Embryonic facial prominence (tissue), 1 donor: ENCODE measurements around the gene HARBI1.
A peak's percentile ranks its signal among the peaks of the same experiment; 100 is the strongest.
"Not testable (repeated sequence)": the region's sequence is repeated elsewhere in the genome, so short reads cannot be mapped to it uniquely, and the experiment has no call there.

Experiments
- DNase-seq: peaks from one replicate; pipeline ENCODE4 v3.0.0-alpha.2; 2016; ENCODE audit errors: extremely low spot score

Gene HARBI1

DNA sequence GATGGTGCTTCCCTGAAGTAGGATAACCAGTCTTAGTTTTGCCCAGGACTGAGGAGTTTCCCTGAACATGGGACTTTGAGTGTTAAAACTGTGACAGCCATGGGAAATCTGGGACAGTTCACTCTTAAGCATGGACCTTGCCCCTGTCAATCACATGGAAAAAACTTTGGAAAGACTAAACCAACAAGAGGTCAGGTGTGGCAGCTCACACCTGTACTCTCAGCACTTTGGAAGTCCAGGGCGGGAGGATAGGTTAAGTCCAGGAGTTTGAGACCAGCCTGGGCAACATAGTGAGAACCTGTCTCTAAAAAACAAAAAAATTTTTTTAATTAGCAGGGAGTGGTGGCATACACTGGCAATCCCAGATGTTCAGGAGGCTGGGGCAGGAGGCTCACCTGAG, 19.9 kb downstream of the HARBI1 start:
- no peak for DNase-seq

DNA sequence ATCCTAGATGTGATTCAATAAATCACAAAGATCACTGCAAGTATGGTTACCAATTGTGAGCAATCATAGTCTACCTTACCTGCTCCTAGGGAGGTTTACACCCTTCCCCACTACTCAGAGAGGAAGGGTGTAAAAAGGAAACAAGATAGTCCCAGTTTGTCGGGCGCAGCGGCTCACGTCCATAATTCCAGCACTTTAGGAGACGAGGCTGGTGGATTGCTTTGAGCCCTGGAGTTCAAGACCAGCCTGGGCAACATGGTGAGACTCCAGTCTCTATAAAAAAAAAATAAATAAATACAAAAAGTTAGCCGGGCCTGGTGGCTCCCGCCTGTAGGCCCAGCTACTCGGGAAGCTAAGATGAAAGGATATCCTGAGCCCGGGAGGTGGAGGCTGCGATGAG, 22.2 kb downstream of the HARBI1 start:
- no peak for DNase-seq

DNA sequence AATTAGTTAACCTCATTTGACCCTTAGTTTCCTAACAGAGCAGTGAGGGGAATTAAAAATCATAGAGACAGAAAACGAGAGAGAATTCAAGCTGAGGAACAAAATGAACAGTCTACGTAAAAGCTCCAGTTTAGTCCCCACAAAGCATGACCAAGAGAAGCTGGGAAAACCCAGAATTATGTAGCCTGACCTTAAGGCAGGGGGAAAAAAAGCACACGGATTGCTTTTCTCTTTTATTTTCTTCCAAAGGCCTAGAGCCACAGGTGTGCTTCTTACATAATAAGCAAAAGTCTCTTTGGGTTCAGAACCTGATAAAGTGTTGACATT, 22.7 kb downstream of the HARBI1 start:
- DNase-seq = no peak

DNA sequence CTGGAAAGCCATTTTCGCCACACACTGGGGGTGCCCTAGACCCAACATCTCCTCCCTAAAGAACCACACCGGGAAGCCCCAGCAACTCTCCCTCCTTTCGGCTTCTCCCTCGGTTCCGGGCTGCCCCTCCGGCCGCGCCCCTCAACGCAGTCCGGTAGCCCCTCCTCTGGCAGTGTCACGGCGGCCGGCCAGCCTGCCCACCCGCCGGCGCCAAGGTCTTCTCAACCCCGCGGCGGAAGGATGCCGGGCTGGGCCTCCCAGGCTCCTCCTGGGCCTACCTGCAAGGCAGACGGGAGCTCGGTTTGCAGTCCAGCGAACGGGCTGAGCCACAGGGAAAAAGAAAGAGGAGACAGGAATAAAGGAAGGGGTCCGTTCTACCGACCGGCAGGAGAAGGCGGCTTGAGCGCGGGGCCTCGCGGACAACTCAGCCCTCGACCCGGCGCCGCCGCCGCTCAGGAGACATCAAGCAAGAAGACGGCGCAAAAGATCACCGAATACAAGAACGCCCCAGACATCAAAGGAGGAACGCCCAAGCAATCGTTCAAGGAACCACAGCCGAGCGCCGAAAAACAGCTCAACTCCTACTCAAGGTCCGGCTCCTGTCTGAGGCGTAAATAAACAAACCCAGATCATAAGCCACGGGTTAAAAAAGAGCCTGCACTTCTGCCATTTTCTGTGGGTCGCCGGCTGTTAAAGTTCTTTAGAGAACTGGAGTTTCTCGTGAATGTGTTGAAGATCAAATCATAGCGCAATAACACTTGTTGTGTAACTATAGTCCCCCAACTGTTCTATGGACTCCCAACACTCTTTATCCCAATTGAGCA, 23.3 kb downstream of the HARBI1 start, which contains the start of gene AMBRA1:
Gene AMBRA1, minus strand, starts transcription at position 474 of the 824 bp plus-strand sequence. CDS start 45,643 bp downstream, outside the sequence.
- DNase-seq = peak; percentile 85

DNA sequence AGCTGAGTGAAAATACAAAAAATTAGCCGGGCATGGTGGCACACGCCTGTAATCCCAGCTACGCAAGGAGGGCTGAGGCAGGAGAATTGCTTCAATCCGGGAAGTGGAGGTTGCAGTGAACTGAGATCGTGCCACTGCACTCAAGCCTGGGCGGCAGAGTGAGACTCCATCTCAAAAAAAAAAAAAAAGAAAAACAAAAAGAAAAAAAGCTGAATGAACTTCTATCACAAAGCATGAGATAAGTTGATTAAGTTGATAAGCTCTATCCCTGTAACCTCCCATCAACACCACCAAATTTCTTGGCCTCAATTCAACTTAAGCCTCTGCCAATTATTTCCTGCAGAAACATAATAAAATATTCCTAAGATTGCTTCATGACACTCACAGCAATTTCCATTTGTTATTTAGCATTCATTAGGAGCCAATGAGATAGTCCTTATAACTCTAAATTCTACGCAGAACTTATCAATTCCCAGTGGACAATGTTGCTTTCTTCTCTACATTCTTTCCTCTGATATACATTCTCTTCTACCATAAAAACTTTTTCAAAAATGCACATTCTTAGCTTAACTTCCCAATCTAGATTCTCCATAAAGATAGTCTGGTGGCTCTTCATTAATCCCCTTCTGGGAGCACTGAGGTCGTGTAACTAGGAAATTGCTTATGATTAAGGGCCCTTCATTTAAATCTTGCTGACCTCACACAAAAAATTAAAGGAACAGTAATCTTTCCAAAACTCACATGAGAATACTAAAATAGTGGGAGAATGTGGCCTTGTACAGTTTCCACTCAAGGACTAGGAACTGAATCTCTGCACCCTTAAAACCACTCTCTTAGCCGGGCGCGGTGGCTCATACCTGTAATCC, 26.1 kb downstream of the HARBI1 start:
- DNase-seq = no peak

DNA sequence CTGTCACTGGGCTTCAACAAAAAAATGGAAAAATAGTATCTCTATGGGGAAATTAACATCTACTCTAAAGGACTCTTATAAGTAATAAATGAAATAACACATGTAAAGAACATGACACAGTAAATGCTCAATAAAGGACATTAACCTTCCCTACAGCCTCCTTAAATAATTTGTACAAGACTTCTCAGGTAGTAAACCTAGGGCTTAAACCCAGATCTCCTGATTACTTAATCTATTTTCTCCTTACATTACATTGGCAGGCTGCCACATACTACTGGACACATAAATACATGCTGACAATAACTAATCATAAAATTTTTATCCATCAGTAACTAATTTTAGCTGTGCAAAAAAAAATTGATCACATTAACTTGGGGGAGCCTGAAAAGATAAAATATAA, 28.1 kb downstream of the HARBI1 start:
- no peak for DNase-seq

DNA sequence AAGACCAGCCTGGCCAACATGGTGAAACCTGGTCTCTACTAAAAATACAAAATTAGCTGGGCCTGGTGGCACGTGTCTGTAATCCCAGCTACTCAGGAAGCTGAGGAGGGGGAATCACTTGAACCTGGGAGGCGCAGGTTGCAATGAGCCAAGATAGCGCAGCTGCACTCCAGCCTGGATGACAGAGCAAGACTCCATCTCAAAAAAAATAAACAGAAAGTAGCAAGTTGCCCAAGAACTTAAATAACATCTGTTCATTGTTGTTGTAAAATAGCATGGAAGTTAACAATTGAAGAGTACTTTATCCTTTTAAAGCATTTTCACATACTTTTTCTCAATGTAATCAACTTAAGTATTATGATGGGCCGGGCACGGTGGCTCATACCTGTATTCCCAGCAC, 28.9 kb downstream of the HARBI1 start:
- no peak for DNase-seq

DNA sequence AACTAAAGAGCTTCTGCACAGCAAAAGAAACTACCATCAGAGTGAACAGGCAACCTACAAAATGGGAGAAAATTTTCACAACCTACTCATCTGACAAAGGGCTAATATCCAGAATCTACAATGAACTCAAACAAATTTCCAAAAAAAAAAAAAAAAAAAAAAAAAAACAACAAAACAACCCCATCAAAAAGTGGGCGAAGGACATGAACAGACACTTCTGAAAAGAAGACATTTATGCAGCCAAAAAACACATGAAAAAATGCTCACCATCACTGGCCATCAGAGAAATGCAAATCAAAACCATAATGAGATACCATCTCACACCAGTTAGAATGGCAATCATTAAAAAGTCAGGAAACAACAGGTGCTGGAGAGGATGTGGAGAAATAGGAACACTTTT, 33.5 kb downstream of the HARBI1 start:
- DNase-seq = not testable (repeated sequence)

DNA sequence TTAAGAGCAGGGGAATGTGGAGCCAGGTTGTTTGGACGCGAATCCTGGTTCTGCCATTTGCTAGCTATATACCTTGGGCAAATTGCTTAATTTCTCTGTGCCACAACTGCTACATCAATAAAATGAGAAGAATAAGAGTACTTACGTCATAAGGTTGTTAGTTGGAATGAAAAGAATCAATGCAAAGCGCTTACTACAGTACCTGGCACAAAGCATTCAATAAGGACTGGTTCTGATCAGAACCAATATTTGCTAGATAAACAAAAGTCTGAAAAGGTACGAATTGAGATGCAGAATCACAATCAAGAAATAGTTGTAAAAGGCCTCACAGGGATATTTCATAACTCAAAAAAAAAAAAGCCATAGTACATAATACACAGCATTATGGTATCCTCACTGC, 34.4 kb downstream of the HARBI1 start:
- no peak for DNase-seq

DNA sequence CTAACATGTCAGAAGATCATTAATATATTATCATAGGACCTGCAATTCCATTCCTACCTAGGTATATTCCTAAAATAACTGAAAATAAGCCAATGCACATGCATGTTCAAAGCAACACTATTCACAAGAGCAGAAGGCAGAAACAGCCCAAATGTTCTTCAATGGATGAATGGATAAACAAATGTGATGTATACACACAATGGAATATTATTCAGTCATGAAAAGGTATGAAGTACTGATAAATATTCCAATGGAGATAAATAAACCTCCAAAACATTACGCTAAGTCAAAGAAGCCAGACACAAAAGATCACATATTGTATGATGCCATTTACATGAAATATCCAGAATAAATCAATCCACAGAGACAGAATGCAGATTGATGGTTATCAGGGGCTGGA, 40.0 kb downstream of the HARBI1 start:
- DNase-seq = no peak

DNA sequence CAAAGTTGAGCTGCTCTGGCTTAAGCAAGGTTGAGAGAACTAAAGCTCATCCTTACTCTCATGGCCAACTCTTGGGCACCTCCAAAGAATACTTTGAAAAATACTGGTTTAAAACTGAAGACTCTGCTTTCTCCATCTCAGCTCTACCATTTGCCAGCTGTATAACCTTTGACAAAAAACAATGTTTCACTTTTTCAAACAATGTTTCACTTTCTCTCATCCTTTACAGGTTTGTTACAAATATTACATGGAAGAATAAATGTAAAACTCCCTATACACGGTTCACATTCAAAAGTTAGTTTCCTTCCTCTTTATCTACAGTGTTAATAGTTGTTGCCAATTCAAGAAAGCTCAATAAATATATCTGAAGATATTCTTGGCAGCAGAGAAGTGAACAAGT, 42.4 kb downstream of the HARBI1 start:
- no peak for DNase-seq

DNA sequence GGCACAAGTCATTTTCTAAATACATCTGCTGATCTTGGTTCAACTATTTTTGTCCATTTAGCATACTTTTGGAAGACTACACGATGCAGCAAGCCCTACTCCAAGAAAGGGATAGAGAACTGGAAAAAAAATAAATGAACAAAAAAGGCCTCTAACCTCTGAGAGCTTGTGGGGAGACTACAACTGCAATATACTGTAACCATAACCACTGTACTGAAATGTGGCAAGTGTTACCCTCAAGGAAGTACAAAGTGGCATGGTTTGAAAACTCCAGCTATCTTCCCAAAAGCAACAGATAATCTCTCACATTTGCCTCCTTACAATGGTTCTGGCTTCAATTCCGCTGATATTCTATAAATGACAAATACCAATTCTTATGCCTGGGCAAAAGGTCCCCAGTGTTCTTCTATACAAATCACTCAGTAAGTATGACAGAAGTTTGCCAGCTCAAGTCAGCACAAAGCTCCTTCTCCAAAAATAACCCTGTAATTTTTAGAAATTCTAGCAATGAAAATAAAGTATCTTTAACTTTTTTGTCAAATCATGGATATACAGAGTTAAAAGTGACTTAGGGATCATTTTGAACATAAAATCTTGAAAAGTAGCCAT, 46.1 kb downstream of the HARBI1 start:
- DNase-seq = no peak

DNA sequence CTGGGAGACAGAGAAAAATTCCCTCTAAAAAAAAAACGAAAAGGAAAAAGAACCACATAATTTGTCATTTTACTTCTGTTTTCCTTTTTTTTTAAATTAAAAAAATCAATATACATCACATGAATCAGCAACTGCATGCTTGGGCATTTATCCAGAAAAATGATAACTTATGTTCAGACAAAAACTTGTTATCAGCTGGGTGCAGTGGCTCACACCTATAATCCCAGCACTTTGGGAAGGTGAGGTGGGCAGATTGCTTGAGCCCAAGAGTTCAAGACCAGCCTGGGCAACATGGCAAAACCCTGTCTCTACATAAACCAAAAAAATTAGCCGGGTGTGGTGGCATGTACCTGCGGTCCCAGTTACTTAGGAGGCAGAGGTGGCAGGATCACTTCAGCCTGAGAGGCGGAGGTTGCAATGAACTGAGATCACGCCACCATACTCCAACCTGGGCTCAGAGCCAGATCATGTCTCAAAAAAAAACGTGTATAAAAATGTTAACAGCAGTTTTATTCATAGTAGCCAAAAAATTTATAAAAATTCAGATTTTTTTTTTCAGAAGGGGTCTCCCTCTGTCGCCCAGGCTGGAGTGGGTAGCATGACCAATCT, 51.7 kb downstream of the HARBI1 start:
- DNase-seq = no peak

DNA sequence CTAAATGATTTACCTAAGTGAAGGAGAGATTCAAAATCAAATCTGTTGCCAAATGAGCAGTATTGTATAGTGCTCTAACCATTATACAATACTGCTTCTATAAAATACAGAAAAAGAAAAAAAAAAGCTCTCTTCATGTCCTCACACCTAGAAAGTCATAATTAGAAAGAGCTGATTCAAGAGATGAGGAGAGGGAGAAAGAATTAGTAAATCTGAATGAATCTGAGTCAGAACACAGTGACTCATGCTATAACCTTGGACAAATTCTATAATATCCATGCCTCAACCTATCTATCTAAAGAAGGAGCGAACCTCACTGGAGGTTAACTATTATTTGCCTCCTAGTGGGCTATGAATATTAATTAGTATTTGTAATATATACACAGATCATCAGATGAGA, 52.6 kb downstream of the HARBI1 start:
- DNase-seq = no peak

DNA sequence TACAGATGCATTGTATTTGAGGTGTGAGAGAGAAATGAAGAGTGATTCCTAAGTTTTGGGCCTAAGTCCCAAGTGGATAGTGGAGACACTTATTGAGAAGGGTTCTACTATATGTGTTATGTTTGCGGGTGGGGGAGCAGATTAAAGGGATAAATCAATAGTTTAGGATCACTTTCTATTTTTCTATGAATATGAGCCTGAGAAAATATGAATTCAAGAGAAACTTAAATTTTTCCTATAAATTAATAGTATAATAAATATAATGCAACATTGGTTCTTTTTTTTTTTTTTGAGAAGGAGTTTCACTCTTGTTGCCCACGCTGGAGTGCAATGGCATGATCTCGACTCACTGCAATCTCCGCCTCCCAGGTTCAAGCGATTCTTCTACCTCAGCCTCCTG, 54.5 kb downstream of the HARBI1 start:
- no peak for DNase-seq

DNA sequence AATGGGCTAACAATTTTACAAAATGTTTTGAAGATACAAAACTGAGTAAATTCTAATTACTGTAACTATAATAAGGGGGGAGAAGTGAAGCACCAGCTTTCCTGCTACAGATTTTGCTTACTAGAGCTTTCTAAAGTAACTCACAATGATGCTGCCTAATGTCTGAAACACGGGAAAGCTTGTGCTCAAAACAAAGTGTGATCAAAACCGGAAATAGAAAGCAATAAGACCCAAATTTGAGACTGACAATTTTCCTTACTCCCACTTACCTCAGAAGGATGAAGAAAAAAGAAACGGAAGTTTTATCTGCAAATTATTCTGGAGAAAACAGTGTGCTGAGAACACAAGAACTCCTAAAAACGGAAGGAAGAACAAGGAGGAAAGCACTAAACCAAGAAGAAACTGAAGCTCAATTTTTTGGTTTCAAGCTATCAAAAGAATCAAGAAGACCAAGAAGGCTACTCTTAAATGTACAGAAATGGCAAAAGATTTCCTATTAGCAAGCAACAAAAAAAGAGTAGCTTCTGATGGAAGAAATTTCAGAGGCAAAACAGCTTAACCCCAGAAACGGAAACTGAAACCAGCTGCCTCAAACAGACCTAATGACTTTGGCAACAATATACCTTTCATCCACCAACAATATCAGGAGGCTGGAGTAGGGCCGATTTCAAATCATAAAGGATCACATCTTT, 56.6 kb downstream of the HARBI1 start:
- DNase-seq = no peak

DNA sequence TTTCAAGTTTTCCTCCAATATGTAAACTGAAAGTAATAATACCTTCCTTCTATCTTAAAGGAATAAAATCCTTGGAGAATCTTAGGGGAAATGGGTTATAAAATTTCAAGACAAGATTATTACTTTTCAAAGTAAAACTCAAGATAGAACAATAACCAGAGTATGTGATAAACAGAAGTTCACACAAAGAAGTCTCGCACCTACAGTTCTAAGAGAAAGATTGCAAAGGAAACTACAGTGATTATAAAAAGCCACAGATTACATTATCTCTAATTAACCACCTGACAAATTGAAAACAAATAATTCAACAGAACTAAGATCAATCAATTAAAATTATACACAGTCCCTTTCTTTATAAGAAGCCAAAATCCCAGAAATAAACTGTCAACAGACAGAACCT, 57.2 kb downstream of the HARBI1 start:
- no peak for DNase-seq

DNA sequence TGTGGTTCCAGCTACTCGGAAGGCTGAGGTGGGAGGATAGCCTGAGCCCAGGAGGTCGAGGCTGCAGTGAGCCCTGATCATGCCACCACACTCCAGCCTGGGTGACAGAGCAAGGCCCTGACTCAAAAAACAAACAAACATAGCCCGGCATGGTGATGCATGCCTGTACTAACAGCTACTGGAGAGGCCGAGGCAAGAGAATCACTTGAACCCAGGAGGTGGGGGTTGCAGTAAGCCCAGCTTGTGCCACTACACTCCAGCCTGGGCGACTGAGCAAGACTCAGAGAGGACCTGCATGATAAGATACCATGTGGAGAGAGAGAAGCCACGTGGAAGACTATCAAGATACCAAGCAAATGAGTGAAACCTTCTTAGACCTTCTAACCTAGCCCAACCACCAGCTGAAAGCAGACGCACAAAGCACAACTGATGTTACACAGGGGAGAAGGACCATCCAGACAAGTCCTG, 59.3 kb downstream of the HARBI1 start:
- DNase-seq = no peak

DNA sequence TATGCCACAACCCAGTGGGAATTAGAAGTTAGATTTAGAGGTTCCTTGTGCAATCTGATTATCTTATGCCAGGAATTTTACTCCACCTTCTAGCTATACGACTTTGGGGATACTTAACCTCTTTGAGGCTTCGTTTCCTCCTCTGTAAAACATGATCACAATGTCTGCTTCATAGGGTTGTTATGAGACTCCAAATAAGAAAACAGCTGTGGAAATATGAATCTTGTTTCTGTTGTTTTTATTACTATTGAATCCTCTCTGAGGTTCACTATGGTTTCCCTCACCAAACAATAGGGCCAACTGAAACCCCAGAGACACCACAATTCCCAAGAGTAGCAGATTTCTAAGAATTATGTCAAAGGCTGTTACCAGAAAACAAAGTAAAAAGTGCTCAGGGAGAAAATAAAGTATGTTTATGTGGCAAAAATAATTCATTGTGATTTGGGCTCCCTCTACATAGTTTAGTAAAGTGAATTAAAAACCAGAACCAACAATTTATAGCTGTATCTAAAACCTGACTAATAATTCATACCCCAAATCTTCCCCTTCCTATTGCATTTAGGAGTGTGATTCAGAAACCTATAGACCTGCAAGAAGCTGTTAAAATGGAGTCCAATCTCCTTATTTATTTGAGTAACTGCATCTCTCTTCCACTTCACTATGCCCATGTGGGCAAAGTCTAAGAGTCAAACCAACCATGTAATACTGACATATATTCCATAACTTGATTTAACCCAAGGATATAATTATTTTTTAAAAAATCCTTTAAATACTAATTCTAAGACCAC, 61.6 kb downstream of the HARBI1 start:
- no peak for DNase-seq
